ENCODE data around the gene GRK5. TPM values are rescaled to one million over a fixed set of nuclear protein-coding genes. Genes with fewer than 3 reads are reported as not detected.

Gene GRK5
- total RNA-seq, 1 experiment from 2014 or later, result 1.2 TPM

DNA sequence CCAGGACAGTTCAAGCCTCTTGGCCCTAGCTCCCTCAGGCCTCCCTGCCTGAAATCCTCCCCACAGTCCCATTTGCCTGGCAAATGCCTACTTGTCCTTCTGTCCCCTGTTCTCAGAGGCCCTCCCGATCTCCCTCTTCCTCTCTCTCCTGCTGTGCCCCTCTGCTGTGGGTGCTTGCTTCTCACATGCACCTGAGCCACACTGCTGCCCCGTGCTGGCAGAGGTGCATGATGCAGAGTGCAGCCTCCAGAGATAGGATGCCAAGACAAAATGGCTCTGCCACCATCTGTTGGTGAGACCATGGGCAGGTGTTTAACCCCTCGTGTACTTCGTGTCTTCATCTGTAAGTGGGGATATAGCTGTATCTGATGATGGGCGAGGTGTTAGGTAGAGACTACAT lies 176.8 kb downstream of the GRK5 start:
- Mint-ChIP-seq H3K4me3 (no peak overlapping the region), H3K9me3 (no peaks in the 10 kb centered on the region), H3K36me3 (ENCODE audit: insufficient read depth in 1 of 3, low read depth in 3 of 3) (peaks cover 0 to 2% (median 0%) of the 10 kb centered on the region in 3 experiments; a peak in 1 of 7 replicates), H3K27me3 (ENCODE audit: low read depth) (no peaks in the 10 kb centered on the region; the same call in 1 of the 2 replicates), H3K4me1 (no peaks in the 10 kb centered on the region), H3K27ac (no peak overlapping the region)
- Histone ChIP-seq H3K27ac (ENCODE audit: insufficient read length, low read depth, low read length) (no peak overlapping the region), H3K14ac (ENCODE audit: insufficient read depth, low read length) (no peak overlapping the region), H4K5ac (ENCODE audit: insufficient read length, low read depth, low read length) (no peak overlapping the region), H3K9ac (ENCODE audit: extremely low read depth, insufficient read length, low read length) (no peak overlapping the region), H4K91ac (ENCODE audit: insufficient read length, low read depth, low read length) (no peak overlapping the region), H3K27me3 (ENCODE audit: insufficient read depth, low read length) (no peaks in the 10 kb centered on the region), H2BK20ac (ENCODE audit: low read depth, low read length, poor library complexity, severe bottlenecking) (no peak overlapping the region), H3K79me2 (ENCODE audit: insufficient read depth, low read length) (no peaks in the 10 kb centered on the region), H3K18ac (ENCODE audit: insufficient read length, low read depth, low read length) (no peak overlapping the region), H3K4me2 (ENCODE audit: insufficient read depth, insufficient read length, low read length) (no peak overlapping the region), H2BK15ac (ENCODE audit: low read depth, low read length) (no peak overlapping the region), H2BK5ac (ENCODE audit: insufficient read length, low read length) (no peak overlapping the region), H3K9me3 (ENCODE audit: control insufficient read depth, low read depth, low read length) (no peaks in the 10 kb centered on the region), H3K79me1 (ENCODE audit: insufficient read depth, low read depth, low read length, poor library complexity, severe bottlenecking) (no peaks in the 10 kb centered on the region), H3K23me2 (ENCODE audit: insufficient read length, low read depth, low read length, poor library complexity, severe bottlenecking) (no peaks in the 10 kb centered on the region), H3T11ph (ENCODE audit: low read length) (no peak overlapping the region), H2BK12ac (ENCODE audit: insufficient read length, low read depth, low read length) (no peak overlapping the region), H3K56ac (ENCODE audit: insufficient read length, low read depth, low read length) (no peak overlapping the region), H3K4me1 (ENCODE audit: insufficient read depth, low read length) (no peaks in the 10 kb centered on the region), H4K8ac (replicated peaks; ENCODE audit: insufficient read length, low read depth, low read length) (no peak overlapping the region), H2AFZ (ENCODE audit: low read length) (no peak overlapping the region), H3K4ac (ENCODE audit: low read depth, low read length) (no peak overlapping the region), H2BK120ac (ENCODE audit: low read depth, low read length, poor library complexity, severe bottlenecking) (no peak overlapping the region), H3K23ac (ENCODE audit: insufficient read length, low read depth, low read length) (no peak overlapping the region), H2AK5ac (ENCODE audit: insufficient read length, low read length) (no peak overlapping the region), H4K20me1 (ENCODE audit: control insufficient read depth, insufficient read depth, insufficient read length) (no peaks in the 10 kb centered on the region)
- no peak for DNase-seq
- TF ChIP-seq CTCF (conservative IDR thresholded peaks at IDR 0.05), result no peak
- no CpG with 5 or more reads among the region's 5 CpGs for WGBS (ENCODE audit: extremely low coverage, insufficient read length, low lambda C conversion rate)

All from H9 (cell line).